ENCODE results near the gene ASGR2. TPM values are rescaled to one million over a fixed set of nuclear protein-coding genes. Genes with fewer than 3 reads are reported as not detected.

ASGR2 gene
- total RNA-seq, 1 donor from 2014 or later: not detected

DNA sequence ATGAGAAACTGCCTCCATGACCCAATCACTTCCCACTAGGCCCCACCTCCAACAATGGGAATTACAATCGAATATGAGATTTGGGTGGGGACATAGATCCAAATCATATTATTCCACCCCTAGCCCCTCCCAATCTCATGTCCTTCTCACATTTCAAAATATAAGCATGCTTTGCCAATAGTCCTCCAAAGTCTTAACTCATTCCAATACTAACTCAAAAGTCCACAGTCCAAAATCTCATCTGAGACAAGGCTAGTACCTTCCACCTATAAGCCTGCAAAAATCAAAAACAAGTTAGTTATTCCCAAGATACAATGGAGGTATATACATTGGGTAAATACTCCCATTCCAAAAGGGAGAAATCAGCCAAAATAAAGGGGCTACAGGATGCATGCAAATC is 47.4 kb downstream of the ASGR2 start:
- Histone ChIP-seq H3K27me3 (ENCODE audit: control insufficient read depth, insufficient read depth, low read length) (no peaks in the 10 kb centered on the region), H3K4me3 (ENCODE audit: low read depth, low read length) (no peak overlapping the region), H3K36me3 (ENCODE audit: control insufficient read depth, insufficient read depth, low read length) (no peaks in the 10 kb centered on the region)
- no peak for FAIRE-seq
- DNase-seq (ENCODE audit: low read depth): no peak
- TF ChIP-seq, protein P1, sequence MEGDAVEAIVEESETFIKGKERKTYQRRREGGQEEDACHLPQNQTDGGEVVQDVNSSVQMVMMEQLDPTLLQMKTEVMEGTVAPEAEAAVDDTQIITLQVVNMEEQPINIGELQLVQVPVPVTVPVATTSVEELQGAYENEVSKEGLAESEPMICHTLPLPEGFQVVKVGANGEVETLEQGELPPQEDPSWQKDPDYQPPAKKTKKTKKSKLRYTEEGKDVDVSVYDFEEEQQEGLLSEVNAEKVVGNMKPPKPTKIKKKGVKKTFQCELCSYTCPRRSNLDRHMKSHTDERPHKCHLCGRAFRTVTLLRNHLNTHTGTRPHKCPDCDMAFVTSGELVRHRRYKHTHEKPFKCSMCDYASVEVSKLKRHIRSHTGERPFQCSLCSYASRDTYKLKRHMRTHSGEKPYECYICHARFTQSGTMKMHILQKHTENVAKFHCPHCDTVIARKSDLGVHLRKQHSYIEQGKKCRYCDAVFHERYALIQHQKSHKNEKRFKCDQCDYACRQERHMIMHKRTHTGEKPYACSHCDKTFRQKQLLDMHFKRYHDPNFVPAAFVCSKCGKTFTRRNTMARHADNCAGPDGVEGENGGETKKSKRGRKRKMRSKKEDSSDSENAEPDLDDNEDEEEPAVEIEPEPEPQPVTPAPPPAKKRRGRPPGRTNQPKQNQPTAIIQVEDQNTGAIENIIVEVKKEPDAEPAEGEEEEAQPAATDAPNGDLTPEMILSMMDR (IDR thresholded peaks at IDR 0.05; ENCODE audit: insufficient read depth, low read length, severe bottlenecking): no peak

DNA sequence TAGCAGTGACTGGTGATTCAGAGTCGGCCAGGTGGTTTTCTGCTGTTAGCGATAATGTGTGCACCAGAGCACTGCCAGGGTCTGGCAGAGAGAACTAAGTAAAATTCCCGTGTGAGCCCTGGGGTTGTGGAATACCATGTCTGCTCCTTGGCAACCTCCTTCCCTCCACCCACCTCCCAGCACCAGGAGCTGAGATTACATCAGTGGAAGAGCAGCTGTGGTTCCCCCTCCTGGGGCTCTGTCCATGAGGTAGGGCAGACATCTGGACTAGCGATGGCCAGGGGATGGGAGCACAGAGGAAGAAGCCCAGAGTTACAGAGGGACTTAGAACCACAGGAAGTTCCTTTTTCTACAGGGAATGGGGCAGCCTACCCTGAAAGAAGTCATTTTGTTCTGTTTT is 50.4 kb downstream of the ASGR2 start:
- H3K36me3 ChIP-seq (ENCODE audit: control insufficient read depth, insufficient read depth, low read length): no peaks in the 10 kb centered on the region
- TF ChIP-seq, protein P1 (IDR thresholded peaks at IDR 0.05; ENCODE audit: insufficient read depth, low read length, severe bottlenecking): no peak
- DNase-seq (ENCODE audit: low read depth) (no peak), FAIRE-seq (no peak)
- H3K27me3 ChIP-seq (ENCODE audit: control insufficient read depth, insufficient read depth, low read length): no peaks in the 10 kb centered on the region
- no peak overlapping the region for H3K4me3 ChIP-seq (ENCODE audit: low read depth, low read length)

DNA sequence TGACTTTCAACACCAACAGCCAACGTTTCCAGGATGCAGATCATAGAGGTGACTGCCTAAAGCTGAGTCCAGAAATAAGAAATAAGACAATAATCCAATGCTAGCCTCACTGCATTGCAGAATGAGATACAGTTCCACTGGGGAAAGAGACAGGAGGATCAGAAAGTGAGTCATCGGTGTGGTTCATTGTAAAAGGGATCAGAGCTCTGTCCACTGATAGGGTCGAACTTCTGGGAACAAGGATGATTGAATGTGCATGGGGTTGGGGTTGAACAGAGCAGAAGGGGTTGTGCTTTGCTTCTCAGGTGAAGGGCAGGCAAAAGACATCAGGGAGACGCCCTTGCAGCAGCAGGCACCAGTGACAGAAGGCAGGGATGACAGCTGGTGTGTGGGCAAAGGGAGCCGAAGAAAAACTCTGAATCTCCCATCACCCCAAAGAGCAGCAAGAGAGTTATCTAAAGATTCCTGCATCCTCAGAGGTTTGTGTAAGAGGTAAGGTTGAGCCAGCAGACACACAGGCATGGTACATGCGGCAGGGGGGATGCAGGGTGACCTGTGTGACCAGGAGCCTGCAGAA is 51.0 kb downstream of the ASGR2 start:
- TF ChIP-seq, protein P1 (IDR thresholded peaks at IDR 0.05; ENCODE audit: insufficient read depth, low read length, severe bottlenecking): no peak
- H3K36me3 ChIP-seq (ENCODE audit: control insufficient read depth, insufficient read depth, low read length): no peaks in the 10 kb centered on the region
- no peak overlapping the region for H3K4me3 ChIP-seq (ENCODE audit: low read depth, low read length)
- H3K27me3 ChIP-seq (ENCODE audit: control insufficient read depth, insufficient read depth, low read length): no peaks in the 10 kb centered on the region
- peak; percentile 23 for FAIRE-seq
- no peak for DNase-seq (ENCODE audit: low read depth)

DNA sequence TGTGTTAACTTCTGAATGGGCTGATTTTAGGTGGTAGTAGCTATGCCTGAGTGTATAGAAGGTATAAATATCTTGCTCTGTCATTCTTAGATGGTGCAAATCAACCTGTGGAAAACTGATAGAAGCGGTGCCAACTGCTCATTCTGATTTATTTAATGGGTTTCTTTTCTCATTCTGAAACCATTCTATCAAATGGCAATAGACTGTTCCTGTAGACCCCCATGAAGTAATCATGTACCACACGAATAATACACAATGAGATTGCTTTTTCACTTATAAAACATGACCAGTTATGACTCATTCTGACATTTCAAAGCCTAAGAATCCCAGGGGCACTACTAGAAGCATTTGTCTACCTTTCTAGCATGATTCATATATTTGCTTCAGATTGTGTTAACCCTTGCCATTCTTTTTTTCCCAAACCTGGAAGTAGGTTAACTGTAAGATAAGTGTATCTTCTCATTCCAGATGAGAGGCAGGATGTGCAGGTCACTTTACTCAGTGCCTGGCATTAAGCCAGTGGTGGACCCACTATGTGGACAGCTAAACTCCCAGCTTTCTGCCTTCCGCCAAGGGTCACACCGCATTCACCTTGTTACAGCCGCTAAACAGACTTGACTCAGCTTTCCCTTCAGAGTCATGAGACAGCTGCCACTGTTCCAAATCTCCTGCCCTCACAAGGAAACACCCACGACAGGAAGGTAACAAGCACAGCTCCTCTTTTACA is 54.3 kb downstream of the ASGR2 start:
- peak; percentile 82 for FAIRE-seq
- Histone ChIP-seq H3K36me3 (ENCODE audit: control insufficient read depth, insufficient read depth, low read length) (no peaks in the 10 kb centered on the region), H3K27me3 (ENCODE audit: control insufficient read depth, insufficient read depth, low read length) (no peaks in the 10 kb centered on the region), H3K4me3 (ENCODE audit: low read depth, low read length) (no peak overlapping the region)
- TF ChIP-seq, protein P1 (IDR thresholded peaks at IDR 0.05; ENCODE audit: insufficient read depth, low read length, severe bottlenecking): no peak
- DNase-seq (ENCODE audit: low read depth): peak; percentile 97

DNA sequence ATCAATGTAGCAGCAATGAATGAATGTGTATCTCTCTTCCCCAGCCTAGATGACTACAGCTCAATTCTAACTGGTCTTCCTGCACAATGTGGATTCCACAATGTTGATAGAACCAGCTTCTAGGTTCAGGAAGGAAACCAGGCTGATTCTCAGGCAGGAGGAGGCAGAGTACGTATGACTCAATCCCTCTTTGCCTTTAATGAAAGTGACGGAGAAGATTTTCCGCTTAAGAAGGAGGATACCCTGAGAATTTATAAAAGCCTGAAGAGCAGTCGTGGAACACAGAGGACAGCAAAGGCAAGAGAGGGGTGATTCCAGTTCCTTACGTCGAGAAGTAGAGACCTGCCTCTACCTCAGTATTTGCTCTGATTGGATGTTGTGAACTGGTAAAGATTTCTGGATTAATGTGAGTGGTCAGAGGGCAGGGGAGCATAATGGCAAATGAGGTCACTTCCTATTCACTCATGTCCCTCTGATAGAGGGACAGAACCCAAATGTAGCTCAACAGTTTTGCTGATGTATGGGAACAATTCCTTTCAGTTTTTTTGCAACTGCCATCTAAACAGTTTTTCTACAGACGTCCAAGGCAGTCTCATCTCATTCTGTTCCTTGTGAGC is 55.7 kb downstream of the ASGR2 start:
- TF ChIP-seq, protein P1 (IDR thresholded peaks at IDR 0.05; ENCODE audit: insufficient read depth, low read length, severe bottlenecking): no peak
- DNase-seq (ENCODE audit: low read depth) (peak; percentile 79), FAIRE-seq (no peak)

More for the DNA sequence above, 55.7 kb downstream of the ASGR2 start:
- Histone ChIP-seq H3K27me3 (ENCODE audit: control insufficient read depth, insufficient read depth, low read length) (no peaks in the 10 kb centered on the region), H3K4me3 (ENCODE audit: low read depth, low read length) (no peak overlapping the region), H3K36me3 (ENCODE audit: control insufficient read depth, insufficient read depth, low read length) (no peaks in the 10 kb centered on the region)

Data from bronchial epithelial cell (primary cell).